Endodermal cell (in vitro differentiated cells): ENCODE results near the gene XBP1. TPM values are rescaled to one million over a fixed set of nuclear protein-coding genes. Genes with fewer than 3 reads are reported as not detected.
"Not testable (repeated sequence)": the region's sequence is repeated elsewhere in the genome, so short reads cannot be mapped to it uniquely, and the experiment has no call there.

Experiments used
- DNase-seq: peaks from one replicate; pipeline ENCODE4 v3.0.0-alpha.2; 2017
- H3K27ac ChIP-seq: 2 replicates; pipeline ENCODE4 v1.5.1; 2013; ENCODE audit warnings: mild to moderate bottlenecking, low read depth, low read length, moderate library complexity
- H3K27me3 ChIP-seq: 2 replicates; pipeline ENCODE4 v1.6.1; 2013; ENCODE audit warnings: mild to moderate bottlenecking, low read length, moderate library complexity; ENCODE audit not compliant: insufficient read depth, control insufficient read depth, poor library complexity, severe bottlenecking
- H3K36me3 ChIP-seq: 2 replicates; pipeline ENCODE4 v1.7.0; 2013; ENCODE audit warnings: mild to moderate bottlenecking, low read length, moderate library complexity; ENCODE audit not compliant: control insufficient read depth, insufficient read depth
- H3K4me1 ChIP-seq: one replicate; pipeline ENCODE4 v1.7.0; 2013; ENCODE audit warnings: low read length; ENCODE audit not compliant: control insufficient read depth, insufficient read depth
- H3K4me3 ChIP-seq: 2 replicates; pipeline ENCODE4 v1.5.1; 2013; ENCODE audit warnings: mild to moderate bottlenecking, low read length, moderate library complexity
- H3K9ac ChIP-seq: 2 replicates; pipeline ENCODE4 v1.6.1; 2013; ENCODE audit warnings: mild to moderate bottlenecking, low read length, moderate library complexity; ENCODE audit not compliant: poor library complexity, severe bottlenecking; ENCODE audit errors: extremely low read depth
- H3K9me3 ChIP-seq: 2 replicates; pipeline ENCODE4 v1.6.1; 2013; ENCODE audit warnings: mild to moderate bottlenecking, low read length, moderate library complexity; ENCODE audit not compliant: control insufficient read depth
- H3K27ac Mint-ChIP-seq: 2 replicates; pipeline ENCODE4 v1.8.0; 2020; ENCODE audit warnings: mixed read lengths
- H3K27me3 Mint-ChIP-seq: 2 replicates; pipeline ENCODE4 v1.8.0; 2021; ENCODE audit warnings: mild to moderate bottlenecking, mixed read lengths; ENCODE audit not compliant: insufficient read depth
- H3K36me3 Mint-ChIP-seq: 2 replicates; pipeline ENCODE4 v1.8.0; 2020; ENCODE audit warnings: low read depth, mixed read lengths
- H3K4me1 Mint-ChIP-seq: 2 replicates; pipeline ENCODE4 v1.8.0; 2020; ENCODE audit warnings: mixed read lengths
- H3K4me3 Mint-ChIP-seq: 2 replicates; pipeline ENCODE4 v1.8.0; 2020; ENCODE audit warnings: mild to moderate bottlenecking, moderate library complexity, mixed read lengths
- H3K9me3 Mint-ChIP-seq: 2 replicates; pipeline ENCODE4 v1.8.0; 2020; ENCODE audit warnings: mild to moderate bottlenecking, mixed read lengths
- WGBS, 2 experiments: methylation state at CpG; one replicate each; pipeline versions ENCODE4 v1.1.5 to v1.1.7; 2013; ENCODE audit warnings: missing lambda C conversion rate in 2 of 2, mixed read lengths in 1 of 2; ENCODE audit not compliant: insufficient coverage in 1 of 2, insufficient read length in 1 of 2; 5-methylcytosine and 5-hydroxymethylcytosine counted together
- total RNA-seq, 2 donors: library from RNA; stranded (reverse); fragmentation: NEBNext Ultra II Directional in 1 of 2; extraction: Animal tissue kit (Norgen Biotek cat#: 25700) in 1 of 2; gene quantifications; 2 replicates in 1 of 2; 3 replicates in 1 of 2; pipeline ENCODE4 v1.2.1, GENCODE V29; 2021
- TF ChIP-seq, protein P1 (sequence below): fragments of 200-600 bp; sonication (generic); conservative IDR thresholded peaks from 2 replicates; pipeline ENCODE4 v1.5.0; 2021; ENCODE audit warnings: antibody characterized with exemption, mild to moderate bottlenecking

Gene XBP1
- total RNA-seq, 2 donors from 2014 or later = 103 to 111 TPM

DNA sequence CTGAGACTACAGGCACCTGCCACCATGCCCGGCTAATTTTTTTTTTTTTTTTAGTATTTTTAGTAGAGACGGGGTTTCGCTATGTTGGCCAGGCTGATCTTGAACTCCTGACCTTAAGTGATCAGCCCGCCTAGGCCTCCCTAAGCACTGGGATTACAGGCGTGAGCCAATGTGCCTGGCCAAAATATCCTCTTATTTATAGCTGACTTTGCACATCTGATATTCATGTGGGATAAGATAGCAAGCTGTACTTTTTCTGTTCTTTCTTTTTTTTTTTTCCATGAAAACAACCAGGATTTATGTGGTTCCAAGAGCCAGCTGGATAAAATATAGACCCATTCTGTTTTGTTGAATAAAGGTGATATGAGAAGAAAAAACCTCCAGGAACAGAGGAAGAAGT lies 12.1 kb upstream of the XBP1 start:
- Mint-ChIP-seq H3K4me1 (no peaks in the 10 kb centered on the region), H3K27me3 (no peaks in the 10 kb centered on the region), H3K9me3 (no peaks in the 10 kb centered on the region), H3K36me3 (peaks cover 13% of the 10 kb centered on the region), H3K27ac (no peak overlapping the region), H3K4me3 (no peak overlapping the region)
- Histone ChIP-seq H3K27ac (no peak overlapping the region), H3K36me3 (no peaks in the 10 kb centered on the region), H3K4me3 (no peak overlapping the region), H3K9ac (no peak overlapping the region), H3K4me1 (no peaks in the 10 kb centered on the region), H3K9me3 (no peaks in the 10 kb centered on the region), H3K27me3 (no peaks in the 10 kb centered on the region)
- 89 to 100% methylated on average over 1 to 5 of the region's 5 CpGs for WGBS, 2 experiments
- DNase-seq = no peak
- TF ChIP-seq, protein P1, sequence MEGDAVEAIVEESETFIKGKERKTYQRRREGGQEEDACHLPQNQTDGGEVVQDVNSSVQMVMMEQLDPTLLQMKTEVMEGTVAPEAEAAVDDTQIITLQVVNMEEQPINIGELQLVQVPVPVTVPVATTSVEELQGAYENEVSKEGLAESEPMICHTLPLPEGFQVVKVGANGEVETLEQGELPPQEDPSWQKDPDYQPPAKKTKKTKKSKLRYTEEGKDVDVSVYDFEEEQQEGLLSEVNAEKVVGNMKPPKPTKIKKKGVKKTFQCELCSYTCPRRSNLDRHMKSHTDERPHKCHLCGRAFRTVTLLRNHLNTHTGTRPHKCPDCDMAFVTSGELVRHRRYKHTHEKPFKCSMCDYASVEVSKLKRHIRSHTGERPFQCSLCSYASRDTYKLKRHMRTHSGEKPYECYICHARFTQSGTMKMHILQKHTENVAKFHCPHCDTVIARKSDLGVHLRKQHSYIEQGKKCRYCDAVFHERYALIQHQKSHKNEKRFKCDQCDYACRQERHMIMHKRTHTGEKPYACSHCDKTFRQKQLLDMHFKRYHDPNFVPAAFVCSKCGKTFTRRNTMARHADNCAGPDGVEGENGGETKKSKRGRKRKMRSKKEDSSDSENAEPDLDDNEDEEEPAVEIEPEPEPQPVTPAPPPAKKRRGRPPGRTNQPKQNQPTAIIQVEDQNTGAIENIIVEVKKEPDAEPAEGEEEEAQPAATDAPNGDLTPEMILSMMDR = no peak

DNA sequence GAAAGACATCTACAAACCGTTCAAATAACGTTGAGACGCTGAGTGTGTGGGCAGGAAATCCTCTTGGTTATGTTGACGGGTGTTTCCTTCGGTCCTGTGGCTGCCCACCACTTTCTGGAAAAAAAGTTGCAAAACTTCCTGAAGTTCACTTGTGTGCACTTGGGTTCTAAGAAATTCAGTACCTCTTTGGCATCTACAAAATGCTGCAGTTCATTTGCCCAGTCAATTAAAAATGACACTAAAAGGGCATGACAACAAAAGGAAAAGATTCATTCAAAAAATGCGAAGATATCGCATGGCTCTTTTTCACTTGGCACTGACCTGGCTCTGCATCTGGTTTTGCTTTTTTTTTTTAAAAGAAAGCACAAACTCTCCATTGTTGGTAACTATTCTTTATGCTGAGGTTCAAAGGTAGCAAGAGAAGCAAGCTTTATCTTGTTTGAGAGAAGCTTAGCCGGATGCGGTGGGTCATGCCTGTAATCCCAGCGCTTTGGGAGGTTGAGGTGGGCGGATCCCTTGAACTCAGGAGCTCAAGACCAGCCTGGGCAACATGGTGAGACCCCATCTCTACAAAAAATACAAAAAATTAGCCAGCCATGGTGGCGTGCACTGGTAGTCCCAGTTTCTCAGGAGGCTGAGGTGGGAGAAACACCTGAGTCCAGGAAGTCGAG lies 10.6 kb upstream of the XBP1 start:
- TF ChIP-seq, protein P1 = no peak
- H3K9ac ChIP-seq = no peak overlapping the region
- Mint-ChIP-seq H3K27me3 (no peaks in the 10 kb centered on the region), H3K27ac (no peak overlapping the region), H3K4me1 (no peaks in the 10 kb centered on the region), H3K9me3 (no peaks in the 10 kb centered on the region), H3K36me3 (peaks cover 13% of the 10 kb centered on the region), H3K4me3 (no peak overlapping the region)
- H3K36me3 ChIP-seq = no peaks in the 10 kb centered on the region
- WGBS, 2 experiments = 96% methylated on average over 12 to 13 of the region's 13 CpGs
- H3K4me3 ChIP-seq = no peak overlapping the region
- no peaks in the 10 kb centered on the region for H3K4me1 ChIP-seq
- no peak for DNase-seq
- H3K27me3 ChIP-seq = no peaks in the 10 kb centered on the region
- no peak overlapping the region for H3K27ac ChIP-seq
- no peaks in the 10 kb centered on the region for H3K9me3 ChIP-seq

DNA sequence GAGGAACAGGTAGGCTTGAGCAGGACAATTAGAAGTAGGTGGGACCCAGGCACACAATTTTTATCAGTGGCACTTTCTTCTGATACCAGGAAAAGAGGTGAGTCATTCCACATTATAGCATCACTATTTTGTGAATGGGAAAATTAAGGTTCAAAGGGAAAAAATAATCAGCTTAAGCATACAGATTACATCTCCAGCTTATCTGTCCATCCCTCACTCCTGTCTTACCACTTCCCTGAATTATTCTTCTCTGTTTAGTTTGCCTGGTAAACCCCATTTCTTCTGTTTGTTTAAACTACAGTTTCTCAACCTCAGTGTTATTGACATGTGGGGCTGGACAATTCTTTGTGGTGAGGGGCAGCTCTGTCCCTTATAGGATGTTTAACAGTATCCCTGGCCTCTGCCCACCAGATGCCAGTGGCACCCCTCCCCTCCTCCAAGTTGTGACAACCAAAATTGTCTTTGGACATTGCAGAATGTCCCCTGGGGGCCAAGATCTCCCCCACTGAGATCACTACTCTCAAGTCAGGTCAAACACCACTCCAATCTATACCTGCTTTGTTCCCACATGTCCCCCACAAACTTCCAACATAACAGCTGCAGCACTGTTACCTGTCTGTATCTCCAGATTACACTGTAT lies 8.5 kb upstream of the XBP1 start:
- TF ChIP-seq, protein P1 = no peak
- Mint-ChIP-seq H3K36me3 (peaks cover 10% of the 10 kb centered on the region), H3K9me3 (no peaks in the 10 kb centered on the region), H3K27me3 (no peaks in the 10 kb centered on the region), H3K27ac (no peak overlapping the region), H3K4me1 (no peaks in the 10 kb centered on the region), H3K4me3 (no peak overlapping the region)
- no peaks in the 10 kb centered on the region for H3K27me3 ChIP-seq
- no peak overlapping the region for H3K4me3 ChIP-seq
- no peaks in the 10 kb centered on the region for H3K4me1 ChIP-seq
- no peaks in the 10 kb centered on the region for H3K9me3 ChIP-seq
- no peaks in the 10 kb centered on the region for H3K36me3 ChIP-seq
- H3K27ac ChIP-seq = no peak overlapping the region
- H3K9ac ChIP-seq = no peak overlapping the region
- DNase-seq = no peak

DNA sequence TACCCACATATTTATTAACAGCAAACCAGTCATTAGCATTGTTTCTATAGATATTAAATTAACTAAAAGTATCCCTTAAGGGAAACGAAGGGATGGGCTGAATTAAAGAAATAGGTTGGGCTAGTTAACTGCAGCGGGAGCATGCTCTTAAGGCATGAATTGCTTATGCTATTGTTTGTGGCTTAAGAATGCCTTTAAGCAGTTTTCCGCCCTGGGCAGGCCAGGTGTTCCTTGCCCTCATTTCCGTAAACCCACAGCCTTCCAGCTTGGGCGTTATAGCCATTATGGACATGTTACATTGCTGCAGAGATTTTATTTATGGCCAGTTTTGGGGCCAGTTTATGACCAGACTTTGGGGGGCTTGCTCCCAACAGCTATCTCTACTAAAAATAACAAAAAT lies 5.1 kb upstream of the XBP1 start:
- not testable (repeated sequence) for H3K36me3 ChIP-seq, H3K27ac ChIP-seq, H3K9ac ChIP-seq, H3K27me3 Mint-ChIP-seq, H3K4me1 ChIP-seq, H3K9me3 ChIP-seq, H3K27ac Mint-ChIP-seq, H3K27me3 ChIP-seq, DNase-seq, H3K9me3 Mint-ChIP-seq, H3K4me3 Mint-ChIP-seq, H3K4me1 Mint-ChIP-seq, H3K4me3 ChIP-seq
- peaks cover 10% of the 10 kb centered on the region for H3K36me3 Mint-ChIP-seq
- WGBS, 2 experiments = 91 to 100% methylated on average over 3 to 5 of the region's 5 CpGs
